Measurements from ENCODE around the gene VMAC. TPM values are rescaled to one million over a fixed set of nuclear protein-coding genes. Genes with fewer than 3 reads are reported as not detected.

Gene VMAC
- polyA plus RNA-seq, 2 of the 4 experiments (the other 2 are of a cell fraction): 1.1 to 1.6 TPM

DNA sequence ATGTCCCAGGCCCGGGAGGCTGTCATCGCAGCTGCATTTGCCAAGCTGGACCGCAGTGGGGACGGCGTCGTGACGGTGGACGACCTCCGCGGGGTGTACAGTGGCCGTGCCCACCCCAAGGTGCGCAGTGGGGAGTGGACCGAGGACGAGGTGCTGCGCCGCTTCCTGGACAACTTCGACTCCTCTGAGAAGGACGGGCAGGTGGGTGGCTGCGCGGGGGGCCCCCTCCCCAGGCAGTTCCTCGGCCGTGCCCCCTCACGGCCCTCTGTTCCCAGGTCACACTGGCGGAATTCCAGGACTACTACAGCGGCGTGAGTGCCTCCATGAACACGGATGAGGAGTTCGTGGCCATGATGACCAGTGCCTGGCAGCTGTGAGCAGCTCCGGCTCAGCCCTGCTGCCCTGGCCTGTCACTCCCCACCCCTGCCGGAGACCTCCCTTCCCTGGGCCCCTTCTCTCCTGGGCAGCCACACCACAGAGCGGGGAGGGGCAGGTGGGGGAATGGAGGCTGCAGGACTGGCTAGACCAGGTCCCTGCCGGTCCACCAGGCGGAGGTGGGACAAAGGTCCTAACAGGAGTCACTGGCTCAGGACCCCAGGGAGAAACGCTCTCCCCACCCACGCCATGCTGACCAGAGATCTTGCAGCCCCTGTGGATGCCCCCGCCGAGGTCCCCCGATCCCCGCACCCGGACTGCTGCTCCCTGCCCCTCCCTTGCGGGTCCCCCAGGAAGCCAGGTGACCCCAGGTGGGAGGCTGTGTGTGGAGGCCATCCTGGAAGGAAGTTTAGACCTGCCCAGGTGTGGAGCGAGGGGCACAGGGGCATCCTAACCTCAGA lies 10.5 kb downstream of the VMAC start:
- ChIA-PET POLR2A (no interaction called here), CTCF (interaction anchor here (0.6 kb wide), 1 partner anchor 142 kb away, joined by 3 read pairs; no protein-coding TSS in a partner anchor)
- DNase-seq (ENCODE audit: low read depth in 1 of 2, low spot score in 1 of 2) (no peak), ATAC-seq (no peak), FAIRE-seq (no peak)
- H3K27ac ChIP-seq: peak overlapping the region in 1 of 2 experiments; percentile 76; a peak in 1 of 6 replicates
- no peaks in the 10 kb centered on the region for H3K9me3 ChIP-seq
- H3K4me1 ChIP-seq: peaks cover 15% of the 10 kb centered on the region
- 82% methylated on average over 1 of the region's 42 CpGs for WGBS (ENCODE audit: missing lambda C conversion rate)
- no peak for TF ChIP-seq HOXB5 (CRISPR knock-in tag; IDR thresholded peaks at IDR 0.05)
- TF ChIP-seq, protein P1, sequence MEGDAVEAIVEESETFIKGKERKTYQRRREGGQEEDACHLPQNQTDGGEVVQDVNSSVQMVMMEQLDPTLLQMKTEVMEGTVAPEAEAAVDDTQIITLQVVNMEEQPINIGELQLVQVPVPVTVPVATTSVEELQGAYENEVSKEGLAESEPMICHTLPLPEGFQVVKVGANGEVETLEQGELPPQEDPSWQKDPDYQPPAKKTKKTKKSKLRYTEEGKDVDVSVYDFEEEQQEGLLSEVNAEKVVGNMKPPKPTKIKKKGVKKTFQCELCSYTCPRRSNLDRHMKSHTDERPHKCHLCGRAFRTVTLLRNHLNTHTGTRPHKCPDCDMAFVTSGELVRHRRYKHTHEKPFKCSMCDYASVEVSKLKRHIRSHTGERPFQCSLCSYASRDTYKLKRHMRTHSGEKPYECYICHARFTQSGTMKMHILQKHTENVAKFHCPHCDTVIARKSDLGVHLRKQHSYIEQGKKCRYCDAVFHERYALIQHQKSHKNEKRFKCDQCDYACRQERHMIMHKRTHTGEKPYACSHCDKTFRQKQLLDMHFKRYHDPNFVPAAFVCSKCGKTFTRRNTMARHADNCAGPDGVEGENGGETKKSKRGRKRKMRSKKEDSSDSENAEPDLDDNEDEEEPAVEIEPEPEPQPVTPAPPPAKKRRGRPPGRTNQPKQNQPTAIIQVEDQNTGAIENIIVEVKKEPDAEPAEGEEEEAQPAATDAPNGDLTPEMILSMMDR (IDR thresholded peaks at IDR 0.05): no peak
- no peak overlapping the region; the same call in 2 of the 3 replicates for H3K4me2 ChIP-seq
- H3K4me3 ChIP-seq: no peak overlapping the region

DNA sequence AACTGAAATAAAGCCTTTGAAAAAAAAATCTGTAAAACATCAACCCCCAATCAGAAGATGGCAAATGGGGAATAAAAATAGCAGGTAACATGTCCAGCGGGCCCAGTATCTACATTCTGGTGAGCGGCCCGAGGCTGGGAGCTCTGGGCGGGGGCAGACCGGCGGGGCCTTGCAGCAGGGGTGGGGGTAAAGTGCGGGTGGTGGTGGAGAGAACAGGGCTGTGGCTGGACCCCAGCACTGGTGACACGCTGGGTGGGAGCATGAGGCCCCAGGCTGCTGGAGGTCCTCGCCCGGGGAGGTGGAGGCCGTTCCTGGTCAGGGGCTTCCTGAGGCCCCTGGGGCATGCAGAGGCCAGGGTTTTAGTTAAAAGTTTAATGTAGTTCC lies 11.1 kb downstream of the VMAC start:
- CTCF ChIA-PET: interaction anchor here (0.6 kb wide), 1 partner anchor 143 kb away, joined by 3 read pairs; no protein-coding TSS in a partner anchor
- DNase-seq (ENCODE audit: low read depth in 1 of 2, low spot score in 1 of 2): no peak
- FAIRE-seq: no peak
- POLR2A ChIA-PET: no interaction called here
- WGBS (ENCODE audit: missing lambda C conversion rate): 86% methylated on average over 6 of the region's 11 CpGs
- no peak overlapping the region for H3K4me3 ChIP-seq
- H3K27ac ChIP-seq: no peak overlapping the region
- no peaks in the 10 kb centered on the region for H3K9me3 ChIP-seq
- TF ChIP-seq, protein P2, sequence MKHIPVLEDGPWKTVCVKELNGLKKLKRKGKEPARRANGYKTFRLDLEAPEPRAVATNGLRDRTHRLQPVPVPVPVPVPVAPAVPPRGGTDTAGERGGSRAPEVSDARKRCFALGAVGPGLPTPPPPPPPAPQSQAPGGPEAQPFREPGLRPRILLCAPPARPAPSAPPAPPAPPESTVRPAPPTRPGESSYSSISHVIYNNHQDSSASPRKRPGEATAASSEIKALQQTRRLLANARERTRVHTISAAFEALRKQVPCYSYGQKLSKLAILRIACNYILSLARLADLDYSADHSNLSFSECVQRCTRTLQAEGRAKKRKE (CRISPR knock-in tag; IDR thresholded peaks at IDR 0.05; ENCODE audit: low read depth): no peak
- TF ChIP-seq HEYL (CRISPR knock-in tag; IDR thresholded peaks at IDR 0.05) (no peak), TFCP2L1 (CRISPR knock-in tag; IDR thresholded peaks at IDR 0.05) (no peak), NPAS2 (CRISPR knock-in tag; IDR thresholded peaks at IDR 0.05; ENCODE audit: borderline replicate concordance) (no peak), CHD4 (IDR thresholded peaks at IDR 0.05; ENCODE audit: borderline replicate concordance) (no peak), ZFP36 (IDR thresholded peaks at IDR 0.05; ENCODE audit: borderline replicate concordance, partially characterized antibody) (no peak), CBX2 (IDR thresholded peaks at IDR 0.05; ENCODE audit: borderline replicate concordance, low read depth) (no peak), RCOR1 (IDR thresholded peaks at IDR 0.05; ENCODE audit: low read depth, low read length) (no peak), FOXS1 (CRISPR knock-in tag; IDR thresholded peaks at IDR 0.05) (no peak), EHMT2 (IDR thresholded peaks at IDR 0.05; ENCODE audit: low read depth) (no peak), MYC (IDR thresholded peaks at IDR 0.05; ENCODE audit: borderline replicate concordance, low read length) (no peak), TP53 (CRISPR knock-in tag; IDR thresholded peaks at IDR 0.05) (no peak), POLR2A (IDR thresholded peaks at IDR 0.05; ENCODE audit: low read length) (no peak), HOXB5 (CRISPR knock-in tag; IDR thresholded peaks at IDR 0.05) (no peak), ZSCAN20 (CRISPR knock-in tag; IDR thresholded peaks at IDR 0.05) (no peak)
- TF ChIP-seq, protein P3, sequence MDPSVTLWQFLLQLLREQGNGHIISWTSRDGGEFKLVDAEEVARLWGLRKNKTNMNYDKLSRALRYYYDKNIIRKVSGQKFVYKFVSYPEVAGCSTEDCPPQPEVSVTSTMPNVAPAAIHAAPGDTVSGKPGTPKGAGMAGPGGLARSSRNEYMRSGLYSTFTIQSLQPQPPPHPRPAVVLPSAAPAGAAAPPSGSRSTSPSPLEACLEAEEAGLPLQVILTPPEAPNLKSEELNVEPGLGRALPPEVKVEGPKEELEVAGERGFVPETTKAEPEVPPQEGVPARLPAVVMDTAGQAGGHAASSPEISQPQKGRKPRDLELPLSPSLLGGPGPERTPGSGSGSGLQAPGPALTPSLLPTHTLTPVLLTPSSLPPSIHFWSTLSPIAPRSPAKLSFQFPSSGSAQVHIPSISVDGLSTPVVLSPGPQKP (IDR thresholded peaks at IDR 0.05; ENCODE audit: low read depth, low read length): no peak
- H3K4me2 ChIP-seq: no peak overlapping the region
- no peak for ATAC-seq
- peaks cover 15% of the 10 kb centered on the region for H3K4me1 ChIP-seq

DNA sequence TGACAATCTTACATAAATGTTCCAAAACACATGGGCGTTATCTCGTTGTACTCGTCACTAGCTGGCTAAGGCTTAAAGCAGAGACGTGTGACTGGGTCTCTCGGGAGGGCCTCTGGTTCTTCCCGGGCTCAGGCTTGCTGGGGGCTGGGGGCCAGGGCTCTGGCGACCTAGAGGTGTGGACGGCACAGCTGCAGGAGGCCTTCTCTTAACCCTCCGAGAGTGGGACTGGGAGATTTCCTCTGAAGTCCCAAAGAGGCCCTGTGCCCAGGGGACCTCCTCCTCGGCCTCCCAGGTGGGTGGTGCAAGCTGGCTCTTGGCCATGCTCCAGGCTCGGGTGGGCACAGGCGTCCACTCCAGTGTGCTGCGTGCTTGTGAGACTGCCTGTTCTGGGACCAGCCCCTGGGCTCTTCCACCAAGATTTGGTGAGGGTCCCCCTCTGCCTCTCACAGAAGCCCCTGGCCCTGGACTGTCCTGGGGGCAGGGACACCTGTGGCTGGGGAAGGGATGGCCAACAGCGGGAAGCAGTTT lies 11.6 kb downstream of the VMAC start:
- Histone ChIP-seq H3K27ac (no peak overlapping the region), H3K4me1 (peaks cover 15% of the 10 kb centered on the region), H3K4me2 (no peak overlapping the region), H3K9me3 (no peaks in the 10 kb centered on the region), H3K4me3 (no peak overlapping the region)
- TF ChIP-seq, protein P4, sequence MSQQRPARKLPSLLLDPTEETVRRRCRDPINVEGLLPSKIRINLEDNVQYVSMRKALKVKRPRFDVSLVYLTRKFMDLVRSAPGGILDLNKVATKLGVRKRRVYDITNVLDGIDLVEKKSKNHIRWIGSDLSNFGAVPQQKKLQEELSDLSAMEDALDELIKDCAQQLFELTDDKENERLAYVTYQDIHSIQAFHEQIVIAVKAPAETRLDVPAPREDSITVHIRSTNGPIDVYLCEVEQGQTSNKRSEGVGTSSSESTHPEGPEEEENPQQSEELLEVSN (IDR thresholded peaks at IDR 0.05; ENCODE audit: borderline replicate concordance, low read depth): no peak
- ChIA-PET POLR2A (no interaction called here), CTCF (no interaction called here)
- ATAC-seq: no peak
- DNase-seq (ENCODE audit: low read depth in 1 of 2, low spot score in 1 of 2): no peak
- FAIRE-seq: no peak
- WGBS (ENCODE audit: missing lambda C conversion rate): 85% methylated on average over 13 of the region's 14 CpGs
